HCT116 (cell line): Measurements from ENCODE around the gene TRIM59. TPM values are rescaled to one million over a fixed set of nuclear protein-coding genes. Genes with fewer than 3 reads are reported as not detected.

Source experiments
- ATAC-seq: fragments of 200-7000 bp; cut with Tn5 transposase; 2 replicates; pipeline ENCODE4 v1.9.1; 2020; ENCODE audit warnings: mild to moderate bottlenecking, moderate library complexity
- BruUV-seq: library from RNA; stranded (reverse); fragments of 400-500 nt; replicated peaks from 2 replicates; lab custom pipeline; 2021; lab: Mats Ljungman, UMichigan
- CTCF ChIA-PET: fragments of 300-600 bp; sonication (Branson Sonifier 250); formaldehyde crosslinking; loops from one replicate; lab custom pipeline; 2021; ENCODE audit warnings: antibody characterized with exemption; lab: Charles Lee
- POLR2A ChIA-PET: fragments of 300-600, 350-600 bp; sonication (Branson Sonifier 250); formaldehyde crosslinking; loops from one replicate; lab custom pipeline; 2021; ENCODE audit warnings: antibody characterized with exemption; lab: Charles Lee
- RAD21 ChIA-PET, 2 experiments: fragments of 300-600 bp; sonication (Branson Sonifier 250); formaldehyde crosslinking; loops; one replicate each; lab custom pipeline; 2023; ENCODE audit warnings: low total read pairs in 2 of 2; ENCODE audit not compliant: uncharacterized antibody in 2 of 2, unreplicated experiment in 2 of 2, low non-redundant PET in 1 of 2; lab: Charles Lee
- DNase-seq: peaks from one replicate; pipeline ENCODE4 v3.0.0-alpha.2; 2010; ENCODE audit warnings: low read depth, low spot score
- H2AFZ ChIP-seq: fragments of 200-600 bp; shearing (Covaris generic), sonication (generic); 2 replicates; pipeline ENCODE4 v1.6.1; 2017; ENCODE audit warnings: low read depth, mixed run types, mixed read lengths, antibody characterized with exemption, low read length; ENCODE audit not compliant: poor library complexity, severe bottlenecking
- H3K27ac ChIP-seq: 2 replicates; pipeline ENCODE4 v1.5.1; 2012; ENCODE audit warnings: low read depth, low read length
- H3K27me3 ChIP-seq: fragments of 200-600 bp; sonication (generic); 2 replicates; pipeline ENCODE4 v1.6.1; 2016; ENCODE audit warnings: mixed run types, low read length, mixed read lengths; ENCODE audit not compliant: insufficient read depth
- H3K36me3 ChIP-seq, 2 experiments: fragments of 200-500 bp in 1 of 2; fragments of 200-600 bp in 1 of 2; sonication (Bioruptor generic) in 1 of 2; sonication (generic) in 1 of 2; 2 replicates each; pipeline versions ENCODE4 v1.5.1 to v1.6.1; 2014 to 2016; ENCODE audit warnings: low read length in 2 of 2, inconsistent platforms in 1 of 2, mixed read lengths in 1 of 2, mixed run types in 1 of 2; ENCODE audit not compliant: insufficient read depth in 2 of 2, control insufficient read depth in 1 of 2
- H3K4me1 ChIP-seq, 2 experiments: fragments of 200-600 bp in 1 of 2; sonication (generic) in 1 of 2; 2 replicates each; pipeline versions ENCODE4 v1.5.1 to v1.6.1; 2012 to 2017; ENCODE audit warnings: low read length in 2 of 2, inconsistent platforms in 1 of 2, mild to moderate bottlenecking in 1 of 2, mixed read lengths in 1 of 2, mixed run types in 1 of 2, moderate library complexity in 1 of 2; ENCODE audit not compliant: insufficient read depth in 2 of 2, control insufficient read depth in 1 of 2
- H3K4me2 ChIP-seq: fragments of 200-600 bp; sonication (generic); 2 replicates; pipeline ENCODE4 v1.6.1; 2017; ENCODE audit warnings: mixed run types, low read length, mixed read lengths
- H3K4me3 ChIP-seq, 2 experiments: fragments of 200-600 bp in 1 of 2; sonication (generic) in 1 of 2; replicated peaks in 1 of 2; 2 replicates each; pipeline ENCODE4 v1.5.1; 2011 to 2016; ENCODE audit warnings: low read length in 2 of 2, control low read depth in 1 of 2, low read depth in 1 of 2, mild to moderate bottlenecking in 1 of 2, mixed read lengths in 1 of 2, mixed run types in 1 of 2
- H3K79me2 ChIP-seq: fragments of 200-600 bp; sonication (generic); 2 replicates; pipeline ENCODE4 v1.6.1; 2017; ENCODE audit warnings: mild to moderate bottlenecking, mixed run types, low read length, moderate library complexity, mixed read lengths; ENCODE audit not compliant: insufficient read depth
- H3K9ac ChIP-seq: fragments of 200-600 bp; sonication (generic); 2 replicates; pipeline ENCODE4 v1.6.1; 2016; ENCODE audit warnings: low read length, mixed read lengths
- H3K9me2 ChIP-seq: fragments of 200-600 bp; sonication (generic), shearing (Covaris generic); 2 replicates; pipeline ENCODE4 v1.6.1; 2017; ENCODE audit warnings: mixed run types, mild to moderate bottlenecking, moderate library complexity; ENCODE audit not compliant: insufficient read depth
- H3K9me3 ChIP-seq, 2 experiments: fragments of 200-500 bp in 1 of 2; fragments of 200-600 bp in 1 of 2; sonication (Bioruptor generic) in 1 of 2; sonication (generic) in 1 of 2; 2 replicates each; pipeline ENCODE4 v1.6.1; 2014 to 2017; ENCODE audit warnings: low read length in 2 of 2, mixed read lengths in 2 of 2, inconsistent platforms in 1 of 2, low read depth in 1 of 2, mild to moderate bottlenecking in 1 of 2, mixed run types in 1 of 2, moderate library complexity in 1 of 2; ENCODE audit not compliant: control insufficient read depth in 1 of 2, insufficient read depth in 1 of 2
- H4K20me1 ChIP-seq: fragments of 200-600 bp; sonication (generic), shearing (Covaris generic); 2 replicates; pipeline ENCODE4 v1.6.1; 2017; ENCODE audit warnings: mixed run types, mild to moderate bottlenecking, moderate library complexity; ENCODE audit not compliant: insufficient read depth
- CBX3 ChIP-seq: IDR thresholded peaks from 2 replicates; pipeline ENCODE4 v1.6.1; 2012; ENCODE audit warnings: low read depth
- EGR1 ChIP-seq: IDR thresholded peaks from 2 replicates; pipeline ENCODE4 v1.6.1; 2012; ENCODE audit warnings: low read depth
- EZH2phosphoT487 ChIP-seq: fragments of 200-600 bp; IDR thresholded peaks from 2 replicates; pipeline ENCODE4 v1.6.1; 2018; ENCODE audit warnings: antibody characterized with exemption, borderline replicate concordance
- FOSL1 ChIP-seq: IDR thresholded peaks from 2 replicates; pipeline ENCODE4 v1.6.1; 2012; ENCODE audit warnings: low read depth
- JUND ChIP-seq: IDR thresholded peaks from 2 replicates; pipeline ENCODE4 v1.6.1; 2012
- SIN3A ChIP-seq: IDR thresholded peaks from 2 replicates; pipeline ENCODE4 v1.6.1; 2012; ENCODE audit warnings: low read depth
- SP1 ChIP-seq: IDR thresholded peaks from 2 replicates; pipeline ENCODE4 v1.6.1; 2012; ENCODE audit warnings: low read depth
- ZFX ChIP-seq: fragments of 450-650 bp; IDR thresholded peaks from 2 replicates; pipeline ENCODE4 v1.6.1; 2017
- ZNF274 ChIP-seq: fragments of 200-500 bp; sonication (Bioruptor generic); IDR thresholded peaks from 2 replicates; pipeline ENCODE4 v1.6.1; 2014; ENCODE audit warnings: mild to moderate bottlenecking, low read depth, low read length, inconsistent platforms
- intact Hi-C: fragments of 100-400 bp; cut with micrococcal nuclease; formaldehyde crosslinking; loops from 2 replicates; pipeline ENCODE4 v1.10.0; 2022
- total RNA-seq: library from RNA; stranded (reverse); gene quantifications from one replicate; pipeline ENCODE4 v1.2.1, GENCODE V29; 2021; ENCODE audit not compliant: unreplicated experiment
- TF ChIP-seq, protein P1 (sequence below): IDR thresholded peaks from 2 replicates; pipeline ENCODE4 v1.6.1; 2012; ENCODE audit warnings: low read depth
- TF ChIP-seq, protein P2 (sequence below), 3 experiments: fragments of 200-600 bp in 1 of 3; sonication (generic) in 1 of 3; IDR thresholded peaks in 2 of 3; conservative IDR thresholded peaks in 1 of 3; 2 replicates each; pipeline ENCODE4 v1.5.1; 2012 to 2017; ENCODE audit warnings: low read depth in 2 of 3, low read length in 2 of 3, antibody characterized with exemption in 1 of 3, borderline replicate concordance in 1 of 3, control low read depth in 1 of 3, mild to moderate bottlenecking in 1 of 3, mixed read lengths in 1 of 3, mixed run types in 1 of 3, moderate library complexity in 1 of 3; ENCODE audit not compliant: insufficient read depth in 1 of 3

The TRIM59 gene
- total RNA-seq, 1 experiment from 2014 or later = 41.6 TPM

DNA sequence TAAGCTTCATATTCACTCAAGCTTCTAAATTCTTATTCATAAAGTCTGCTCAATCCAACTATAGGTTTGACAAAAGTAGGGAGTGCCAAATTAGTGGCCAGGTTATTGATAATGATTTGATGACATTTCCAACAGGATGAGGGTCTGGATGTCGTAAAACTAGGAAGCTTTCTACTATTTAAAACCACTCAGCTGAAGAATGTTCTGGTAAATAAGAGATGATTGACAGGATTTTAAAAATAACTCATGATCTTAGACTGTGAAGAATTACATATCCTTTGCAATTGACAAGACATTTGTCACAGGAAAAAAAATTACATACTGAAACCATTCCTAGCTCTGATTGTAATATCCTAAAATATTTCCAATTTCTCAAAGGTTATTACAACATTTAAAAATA is 15.4 kb upstream of the TRIM59 start:
- Histone ChIP-seq H3K4me2 (no peak overlapping the region), H3K9me2 (no peaks in the 10 kb centered on the region), H3K4me1 (no peaks in the 10 kb centered on the region), H3K36me3 (no peaks in the 10 kb centered on the region), H3K4me3 (no peak overlapping the region), H3K9ac (no peak overlapping the region), H3K27me3 (no peaks in the 10 kb centered on the region), H3K27ac (no peak overlapping the region), H3K79me2 (no peaks in the 10 kb centered on the region), H3K9me3 (peaks cover 0 to under 1% of the 10 kb centered on the region in 2 experiments; a peak in 1 of 4 replicates), H4K20me1 (no peaks in the 10 kb centered on the region), H2AFZ (no peak overlapping the region)
- ChIA-PET RAD21 (no interaction called here), CTCF (no interaction called here), POLR2A (no interaction called here)
- no peak for TF ChIP-seq CBX3
- no peak for TF ChIP-seq SP1
- TF ChIP-seq SIN3A = no peak
- TF ChIP-seq, protein P1, sequence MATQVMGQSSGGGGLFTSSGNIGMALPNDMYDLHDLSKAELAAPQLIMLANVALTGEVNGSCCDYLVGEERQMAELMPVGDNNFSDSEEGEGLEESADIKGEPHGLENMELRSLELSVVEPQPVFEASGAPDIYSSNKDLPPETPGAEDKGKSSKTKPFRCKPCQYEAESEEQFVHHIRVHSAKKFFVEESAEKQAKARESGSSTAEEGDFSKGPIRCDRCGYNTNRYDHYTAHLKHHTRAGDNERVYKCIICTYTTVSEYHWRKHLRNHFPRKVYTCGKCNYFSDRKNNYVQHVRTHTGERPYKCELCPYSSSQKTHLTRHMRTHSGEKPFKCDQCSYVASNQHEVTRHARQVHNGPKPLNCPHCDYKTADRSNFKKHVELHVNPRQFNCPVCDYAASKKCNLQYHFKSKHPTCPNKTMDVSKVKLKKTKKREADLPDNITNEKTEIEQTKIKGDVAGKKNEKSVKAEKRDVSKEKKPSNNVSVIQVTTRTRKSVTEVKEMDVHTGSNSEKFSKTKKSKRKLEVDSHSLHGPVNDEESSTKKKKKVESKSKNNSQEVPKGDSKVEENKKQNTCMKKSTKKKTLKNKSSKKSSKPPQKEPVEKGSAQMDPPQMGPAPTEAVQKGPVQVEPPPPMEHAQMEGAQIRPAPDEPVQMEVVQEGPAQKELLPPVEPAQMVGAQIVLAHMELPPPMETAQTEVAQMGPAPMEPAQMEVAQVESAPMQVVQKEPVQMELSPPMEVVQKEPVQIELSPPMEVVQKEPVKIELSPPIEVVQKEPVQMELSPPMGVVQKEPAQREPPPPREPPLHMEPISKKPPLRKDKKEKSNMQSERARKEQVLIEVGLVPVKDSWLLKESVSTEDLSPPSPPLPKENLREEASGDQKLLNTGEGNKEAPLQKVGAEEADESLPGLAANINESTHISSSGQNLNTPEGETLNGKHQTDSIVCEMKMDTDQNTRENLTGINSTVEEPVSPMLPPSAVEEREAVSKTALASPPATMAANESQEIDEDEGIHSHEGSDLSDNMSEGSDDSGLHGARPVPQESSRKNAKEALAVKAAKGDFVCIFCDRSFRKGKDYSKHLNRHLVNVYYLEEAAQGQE = no peak
- TF ChIP-seq ZFX = no peak
- TF ChIP-seq ZNF274 = no peak
- no peak for TF ChIP-seq JUND
- no peak for TF ChIP-seq EZH2phosphoT487
- no peak for TF ChIP-seq EGR1
- TF ChIP-seq FOSL1 = no peak
- TF ChIP-seq, protein P2, sequence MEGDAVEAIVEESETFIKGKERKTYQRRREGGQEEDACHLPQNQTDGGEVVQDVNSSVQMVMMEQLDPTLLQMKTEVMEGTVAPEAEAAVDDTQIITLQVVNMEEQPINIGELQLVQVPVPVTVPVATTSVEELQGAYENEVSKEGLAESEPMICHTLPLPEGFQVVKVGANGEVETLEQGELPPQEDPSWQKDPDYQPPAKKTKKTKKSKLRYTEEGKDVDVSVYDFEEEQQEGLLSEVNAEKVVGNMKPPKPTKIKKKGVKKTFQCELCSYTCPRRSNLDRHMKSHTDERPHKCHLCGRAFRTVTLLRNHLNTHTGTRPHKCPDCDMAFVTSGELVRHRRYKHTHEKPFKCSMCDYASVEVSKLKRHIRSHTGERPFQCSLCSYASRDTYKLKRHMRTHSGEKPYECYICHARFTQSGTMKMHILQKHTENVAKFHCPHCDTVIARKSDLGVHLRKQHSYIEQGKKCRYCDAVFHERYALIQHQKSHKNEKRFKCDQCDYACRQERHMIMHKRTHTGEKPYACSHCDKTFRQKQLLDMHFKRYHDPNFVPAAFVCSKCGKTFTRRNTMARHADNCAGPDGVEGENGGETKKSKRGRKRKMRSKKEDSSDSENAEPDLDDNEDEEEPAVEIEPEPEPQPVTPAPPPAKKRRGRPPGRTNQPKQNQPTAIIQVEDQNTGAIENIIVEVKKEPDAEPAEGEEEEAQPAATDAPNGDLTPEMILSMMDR (IDR thresholded peaks at IDR 0.05 in 2 of 3, conservative IDR thresholded peaks at IDR 0.05 in 1 of 3; ENCODE audit: borderline replicate concordance in 1 of 3, insufficient read depth in 1 of 3, low read depth in 2 of 3, low read length in 2 of 3) = no peak
- ATAC-seq = no peak
- intact Hi-C loops = no loop called here
- no TSS peak for BruUV-seq
- no peak for DNase-seq
